Measurements from ENCODE around the gene ASB2. TPM values are rescaled to one million over a fixed set of nuclear protein-coding genes. Genes with fewer than 3 reads are reported as not detected.

ASB2 gene
- total RNA-seq, 1 experiment from 2014 or later = not detected

DNA sequence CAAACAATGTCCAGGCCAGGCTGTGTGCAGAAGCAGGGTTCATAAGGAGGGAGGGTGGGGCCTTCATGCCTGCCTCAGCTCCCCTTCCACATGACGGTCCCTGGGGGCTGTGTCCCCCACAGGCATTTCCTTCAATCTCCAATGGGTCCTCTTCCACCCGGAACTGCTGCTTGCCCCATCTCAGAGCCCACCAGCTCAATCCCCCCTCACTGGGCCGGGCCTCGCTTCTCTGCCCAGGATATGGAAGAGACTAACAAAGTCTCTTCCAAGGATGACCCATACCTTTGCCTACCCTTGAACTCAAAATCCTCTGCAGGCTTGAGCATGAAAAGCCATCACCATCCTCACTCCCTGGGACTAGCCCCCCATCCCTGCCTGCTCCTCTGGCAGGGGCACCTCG is 77.6 kb downstream of the ASB2 start:
- BruUV-seq (replicated peaks) = no TSS peak
- Histone ChIP-seq H3K79me2 (ENCODE audit: insufficient read depth, low read length) (no peaks in the 10 kb centered on the region), H3K4me3 (replicated peaks in 1 of 2; ENCODE audit: low read depth in 1 of 2, low read length in 2 of 2) (no peak overlapping the region), H3K4me2 (ENCODE audit: low read length) (no peak overlapping the region), H3K36me3 (ENCODE audit: control insufficient read depth in 1 of 2, insufficient read depth in 2 of 2, low read length in 2 of 2) (no peaks in the 10 kb centered on the region), H4K20me1 (ENCODE audit: insufficient read depth) (no peaks in the 10 kb centered on the region), H3K27ac (ENCODE audit: low read depth, low read length) (no peak overlapping the region), H3K4me1 (ENCODE audit: control insufficient read depth in 1 of 2, insufficient read depth in 2 of 2, low read length in 2 of 2) (peaks cover 2 to 6% of the 10 kb centered on the region in 2 experiments; a peak in 2 of 4 replicates), H2AFZ (ENCODE audit: low read depth, low read length, poor library complexity, severe bottlenecking) (no peak overlapping the region), H3K27me3 (ENCODE audit: insufficient read depth, low read length) (no peaks in the 10 kb centered on the region), H3K9me3 (ENCODE audit: control insufficient read depth in 1 of 2, insufficient read depth in 1 of 2, low read depth in 1 of 2, low read length in 2 of 2) (no peaks in the 10 kb centered on the region), H3K9me2 (ENCODE audit: insufficient read depth) (no peaks in the 10 kb centered on the region), H3K9ac (ENCODE audit: low read length) (no peak overlapping the region)
- CTCF ChIA-PET = no interaction called here
- no peak for ATAC-seq
- intact Hi-C loops (cut with micrococcal nuclease) = no loop called here
- no peak for DNase-seq (ENCODE audit: low read depth, low spot score)
- POLR2A ChIA-PET = no interaction called here
- no peak for TF ChIP-seq ELF1 (IDR thresholded peaks at IDR 0.05; ENCODE audit: borderline replicate concordance, low read depth)
- TF ChIP-seq POLR2A (IDR thresholded peaks at IDR 0.05; ENCODE audit: borderline replicate concordance, extremely low read depth, insufficient read depth, insufficient read length) = no peak
- TF ChIP-seq YY1 (IDR thresholded peaks at IDR 0.05; ENCODE audit: extremely low read depth, insufficient replicate concordance, low read depth, low read length) = no peak
- TF ChIP-seq, protein P1, sequence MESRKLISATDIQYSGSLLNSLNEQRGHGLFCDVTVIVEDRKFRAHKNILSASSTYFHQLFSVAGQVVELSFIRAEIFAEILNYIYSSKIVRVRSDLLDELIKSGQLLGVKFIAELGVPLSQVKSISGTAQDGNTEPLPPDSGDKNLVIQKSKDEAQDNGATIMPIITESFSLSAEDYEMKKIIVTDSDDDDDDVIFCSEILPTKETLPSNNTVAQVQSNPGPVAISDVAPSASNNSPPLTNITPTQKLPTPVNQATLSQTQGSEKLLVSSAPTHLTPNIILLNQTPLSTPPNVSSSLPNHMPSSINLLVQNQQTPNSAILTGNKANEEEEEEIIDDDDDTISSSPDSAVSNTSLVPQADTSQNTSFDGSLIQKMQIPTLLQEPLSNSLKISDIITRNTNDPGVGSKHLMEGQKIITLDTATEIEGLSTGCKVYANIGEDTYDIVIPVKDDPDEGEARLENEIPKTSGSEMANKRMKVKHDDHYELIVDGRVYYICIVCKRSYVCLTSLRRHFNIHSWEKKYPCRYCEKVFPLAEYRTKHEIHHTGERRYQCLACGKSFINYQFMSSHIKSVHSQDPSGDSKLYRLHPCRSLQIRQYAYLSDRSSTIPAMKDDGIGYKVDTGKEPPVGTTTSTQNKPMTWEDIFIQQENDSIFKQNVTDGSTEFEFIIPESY (IDR thresholded peaks at IDR 0.05; ENCODE audit: extremely low read depth, insufficient replicate concordance, low read length) = no peak
- TF ChIP-seq RAD21 (IDR thresholded peaks at IDR 0.05; ENCODE audit: low read depth) = no peak
- TF ChIP-seq, protein P2, sequence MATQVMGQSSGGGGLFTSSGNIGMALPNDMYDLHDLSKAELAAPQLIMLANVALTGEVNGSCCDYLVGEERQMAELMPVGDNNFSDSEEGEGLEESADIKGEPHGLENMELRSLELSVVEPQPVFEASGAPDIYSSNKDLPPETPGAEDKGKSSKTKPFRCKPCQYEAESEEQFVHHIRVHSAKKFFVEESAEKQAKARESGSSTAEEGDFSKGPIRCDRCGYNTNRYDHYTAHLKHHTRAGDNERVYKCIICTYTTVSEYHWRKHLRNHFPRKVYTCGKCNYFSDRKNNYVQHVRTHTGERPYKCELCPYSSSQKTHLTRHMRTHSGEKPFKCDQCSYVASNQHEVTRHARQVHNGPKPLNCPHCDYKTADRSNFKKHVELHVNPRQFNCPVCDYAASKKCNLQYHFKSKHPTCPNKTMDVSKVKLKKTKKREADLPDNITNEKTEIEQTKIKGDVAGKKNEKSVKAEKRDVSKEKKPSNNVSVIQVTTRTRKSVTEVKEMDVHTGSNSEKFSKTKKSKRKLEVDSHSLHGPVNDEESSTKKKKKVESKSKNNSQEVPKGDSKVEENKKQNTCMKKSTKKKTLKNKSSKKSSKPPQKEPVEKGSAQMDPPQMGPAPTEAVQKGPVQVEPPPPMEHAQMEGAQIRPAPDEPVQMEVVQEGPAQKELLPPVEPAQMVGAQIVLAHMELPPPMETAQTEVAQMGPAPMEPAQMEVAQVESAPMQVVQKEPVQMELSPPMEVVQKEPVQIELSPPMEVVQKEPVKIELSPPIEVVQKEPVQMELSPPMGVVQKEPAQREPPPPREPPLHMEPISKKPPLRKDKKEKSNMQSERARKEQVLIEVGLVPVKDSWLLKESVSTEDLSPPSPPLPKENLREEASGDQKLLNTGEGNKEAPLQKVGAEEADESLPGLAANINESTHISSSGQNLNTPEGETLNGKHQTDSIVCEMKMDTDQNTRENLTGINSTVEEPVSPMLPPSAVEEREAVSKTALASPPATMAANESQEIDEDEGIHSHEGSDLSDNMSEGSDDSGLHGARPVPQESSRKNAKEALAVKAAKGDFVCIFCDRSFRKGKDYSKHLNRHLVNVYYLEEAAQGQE (IDR thresholded peaks at IDR 0.05; ENCODE audit: low read depth) = no peak
- RAD21 ChIA-PET (ENCODE audit: low non-redundant PET in 1 of 2, low total read pairs in 2 of 2, uncharacterized antibody in 2 of 2, unreplicated experiment in 2 of 2) = no interaction called here

Data from HCT116 (cell line).